Esophagus squamous epithelium (tissue), 5 donors: ENCODE measurements around the gene PRODH. TPM values are rescaled to one million over a fixed set of nuclear protein-coding genes. Genes with fewer than 3 reads are reported as not detected.
A peak's percentile ranks its signal among the peaks of the same experiment; 100 is the strongest.
"Not testable (repeated sequence)": the region's sequence is repeated elsewhere in the genome, so short reads cannot be mapped to it uniquely, and the experiment has no call there.

Experiments
- DNase-seq: peaks from one replicate; lab custom pipeline; 2025; lab: John Stamatoyannopoulos, UW
- H3K27ac ChIP-seq, 4 donors: fragments of 200-600 bp; sonication (generic); one replicate each; pipeline ENCODE4 v1.5.1; 2016 to 2019; ENCODE audit warnings: mild to moderate bottlenecking in 1 of 4
- H3K27me3 ChIP-seq, 4 donors: fragments of 200-600 bp; sonication (generic); 1 replicate in 3 of 4; 2 replicates in 1 of 4; pipeline versions ENCODE4 v1.5.1 to v1.6.0; 2017 to 2021; ENCODE audit warnings: antibody characterized with exemption in 1 of 4
- H3K36me3 ChIP-seq, 3 donors: fragments of 200-600 bp; sonication (generic); one replicate each; pipeline ENCODE4 v1.5.1; 2016 to 2019
- H3K4me1 ChIP-seq, 3 donors: fragments of 200-600 bp; sonication (generic); one replicate each; pipeline ENCODE4 v1.5.1; 2017 to 2019
- H3K4me3 ChIP-seq, 4 donors: fragments of 200-600 bp; sonication (generic); 1 replicate in 3 of 4; 2 replicates in 1 of 4; pipeline ENCODE4 v1.5.1; 2016 to 2019; ENCODE audit warnings: mild to moderate bottlenecking in 2 of 4, moderate library complexity in 1 of 4
- H3K9me3 ChIP-seq, 3 donors: fragments of 200-600 bp; sonication (generic); one replicate each; pipeline ENCODE4 v1.5.1; 2016 to 2019
- CTCF ChIP-seq, 6 experiments: fragments of 450-650 bp in 4 of 6; fragments of 200-600 bp in 2 of 6; sonication (generic) in 2 of 6; IDR thresholded peaks; one replicate each; pipeline ENCODE4 v1.5.1; 2016 to 2019; ENCODE audit warnings: antibody characterized with exemption in 6 of 6, mild to moderate bottlenecking in 4 of 6, moderate library complexity in 4 of 6
- POLR2A ChIP-seq, 4 donors: fragments of 450-650 bp; IDR thresholded peaks; one replicate each; pipeline ENCODE4 v1.6.1; 2017; ENCODE audit warnings: antibody characterized with exemption in 4 of 4, mild to moderate bottlenecking in 4 of 4, moderate library complexity in 3 of 4
- WGBS, 2 donors: methylation state at CpG; one replicate each; pipeline ENCODE4 v1.1.5; 2018; 5-methylcytosine and 5-hydroxymethylcytosine counted together
- intact Hi-C: fragments of 100-400 bp; cut with DNase I; formaldehyde crosslinking; loops from one replicate; pipeline ENCODE4 v1.15.0; 2022
- total RNA-seq, 4 donors: library from RNA; depleted of rRNA; stranded (reverse); fragments of >200 nt; gene quantifications; one replicate each; pipeline ENCODE4 v1.1.0, GENCODE V29; 2016
- donor health status: DM: yes; HTN: yes; CAD: no.

PRODH gene
- total RNA-seq, 4 donors from 2014 or later: 3.0 to 14.7 (median 8.0) TPM

- intact Hi-C loops: no loop called here
- Histone ChIP-seq H3K4me1 (peaks cover 0 to 16% (median 5%) of the 10 kb centered on the region in 3 donors), H3K27me3 (peaks cover 0 to 94% (median 0%) of the 10 kb centered on the region in 4 donors), H3K36me3 (no peaks in the 10 kb centered on the region), H3K4me3 (peak overlapping the region in 2 of 4 donors; percentile 63 to 65), H3K27ac (no peak overlapping the region), H3K9me3 (no peaks in the 10 kb centered on the region)
- DNase-seq: no peak
- TF ChIP-seq POLR2A (IDR thresholded peaks at IDR 0.05) (no peak), CTCF (IDR thresholded peaks at IDR 0.05) (no peak)
- WGBS, 2 donors: 40 to 42% methylated on average over 2 to 3 of the region's 19 CpGs
Measured at GRCh38 chr22:18971321-18971751, 35.2 kb upstream of the PRODH start.

GRCh38 chr22:18970948-18971315 is 34.8 kb upstream of the PRODH start:
- H3K27me3 ChIP-seq: peaks cover 0 to 93% (median 0%) of the 10 kb centered on the region in 4 donors
- H3K27ac ChIP-seq: peak overlapping the region in 2 of 4 donors; percentile 25 to 61
- no peak for TF ChIP-seq POLR2A (IDR thresholded peaks at IDR 0.05)
- TF ChIP-seq CTCF (IDR thresholded peaks at IDR 0.05): no peak
- peaks cover 0 to 16% (median 5%) of the 10 kb centered on the region in 3 donors for H3K4me1 ChIP-seq
- peak overlapping the region; percentile 42 to 65 (median 59) for H3K4me3 ChIP-seq
- intact Hi-C loops: no loop called here
- no CpG with 5 or more reads among the region's 28 CpGs for WGBS, 2 donors
- no peaks in the 10 kb centered on the region for H3K9me3 ChIP-seq
- H3K36me3 ChIP-seq: no peaks in the 10 kb centered on the region
- no peak for DNase-seq

DNA sequence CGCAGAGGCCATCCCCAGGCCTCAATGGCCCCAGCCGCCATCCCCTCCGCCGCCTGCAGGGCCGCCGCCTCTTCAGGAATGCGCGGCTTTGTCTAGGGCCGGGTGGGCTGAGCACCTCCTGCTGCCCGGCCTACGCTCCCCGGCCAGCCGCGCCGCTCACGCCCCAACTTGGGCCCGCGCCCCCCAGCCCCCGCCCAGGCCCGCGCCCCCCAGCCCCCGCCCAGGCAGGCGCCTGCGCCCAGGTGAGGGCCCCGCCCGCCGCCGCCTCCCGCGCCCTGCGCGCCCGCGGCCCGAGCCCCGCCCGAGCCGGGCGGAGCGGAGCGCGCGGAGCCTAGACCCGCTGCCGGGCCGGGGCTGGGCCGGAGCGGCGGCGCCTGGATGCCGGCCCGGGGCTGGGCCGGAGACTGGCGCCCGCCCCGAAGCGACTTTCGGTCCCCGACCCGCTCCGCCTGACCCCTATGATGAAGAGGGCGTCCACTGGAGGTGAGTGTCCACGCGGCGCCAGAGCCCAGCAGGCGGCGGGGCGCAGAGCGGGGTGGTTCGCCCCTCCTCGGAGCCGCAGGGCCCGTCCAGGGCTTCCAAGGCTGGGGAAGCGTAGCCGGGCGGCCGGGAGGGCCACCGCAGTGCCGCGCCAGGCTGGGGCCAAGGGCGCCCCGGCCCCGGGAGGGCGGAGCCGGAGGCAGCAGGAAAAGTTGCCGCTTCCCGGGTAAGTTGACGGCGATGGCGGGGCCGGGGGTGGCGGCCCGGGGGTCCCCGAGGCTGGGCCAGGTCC is 34.3 kb upstream of the PRODH start:
- Histone ChIP-seq H3K36me3 (no peaks in the 10 kb centered on the region), H3K4me1 (peaks cover 0 to 16% (median 5%) of the 10 kb centered on the region in 3 donors), H3K9me3 (no peaks in the 10 kb centered on the region), H3K27me3 (peaks cover 0 to 93% (median 0%) of the 10 kb centered on the region in 4 donors), H3K4me3 (peak overlapping the region; percentile 42 to 65 (median 59)), H3K27ac (peak overlapping the region in 2 of 4 donors; percentile 25 to 61)
- DNase-seq: no peak
- intact Hi-C loops: no loop called here
- WGBS, 2 donors: 0% methylated on average over 3 of the region's 94 CpGs; no CpG with 5 or more reads in 1 of the 2 donors
- TF ChIP-seq CTCF (IDR thresholded peaks at IDR 0.05) (no peak), POLR2A (IDR thresholded peaks at IDR 0.05) (no peak)

DNA sequence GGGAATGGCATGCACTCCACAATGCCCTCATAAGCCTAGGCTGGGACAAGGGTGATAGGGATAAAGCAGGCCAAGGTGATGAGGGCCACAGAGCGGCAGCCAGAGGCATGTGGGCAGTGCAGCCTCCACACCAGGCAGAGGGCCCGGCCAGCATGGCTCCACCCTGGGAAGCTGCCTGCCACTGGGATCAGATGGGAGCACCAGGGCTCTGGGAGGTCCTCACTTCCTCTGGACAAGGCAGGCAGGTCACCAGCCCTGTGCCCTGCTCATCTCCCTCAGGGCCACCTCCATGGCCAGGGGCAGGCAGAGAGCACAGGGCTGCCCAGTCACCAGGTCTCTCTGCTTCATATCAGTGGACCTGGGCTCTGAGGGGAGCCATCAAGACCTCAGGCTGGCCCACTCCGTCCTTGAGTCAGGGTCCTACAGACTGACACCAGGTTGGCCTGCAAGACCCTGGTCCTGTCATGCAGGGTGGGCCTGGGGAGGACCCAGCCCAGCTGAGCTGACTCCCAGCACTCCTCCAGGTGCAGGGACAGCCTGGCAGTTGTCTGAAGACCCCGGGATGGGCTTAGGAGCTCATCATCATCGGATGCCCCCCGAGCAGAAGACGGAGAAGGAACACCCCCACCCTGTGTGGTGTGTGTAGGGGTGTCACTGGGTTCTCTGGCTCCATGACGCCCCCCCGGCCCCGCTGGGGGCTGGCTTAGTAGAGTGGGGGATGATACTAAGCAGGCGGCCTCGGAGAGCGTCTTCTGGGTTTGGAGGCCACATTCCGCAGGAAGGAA is 33.3 kb upstream of the PRODH start:
- H3K27ac ChIP-seq, intact Hi-C loops, H3K36me3 ChIP-seq, H3K9me3 ChIP-seq, DNase-seq: not testable (repeated sequence)
- Histone ChIP-seq H3K27me3 (peaks cover 0 to 86% (median 0%) of the 10 kb centered on the region in 4 donors), H3K4me3 (peak overlapping the region in 1 of 4 donors; percentile 22), H3K4me1 (peaks cover 0 to 16% (median 5%) of the 10 kb centered on the region in 3 donors)
- WGBS, 2 donors: 64 to 69% methylated on average over 5 to 6 of the region's 14 CpGs

- WGBS, 2 donors: 43 to 68% methylated on average over 4 to 10 of the region's 20 CpGs
- intact Hi-C loops: no loop called here
- no peak overlapping the region for H3K27ac ChIP-seq
- no peak for TF ChIP-seq CTCF (IDR thresholded peaks at IDR 0.05)
- TF ChIP-seq POLR2A (IDR thresholded peaks at IDR 0.05): no peak
- no peak overlapping the region for H3K4me3 ChIP-seq
- DNase-seq: no peak
- no peaks in the 10 kb centered on the region for H3K9me3 ChIP-seq
- H3K27me3 ChIP-seq: peaks cover 0 to 74% (median 0%) of the 10 kb centered on the region in 4 donors
- H3K36me3 ChIP-seq: no peaks in the 10 kb centered on the region
- H3K4me1 ChIP-seq: peaks cover 0 to 16% (median 5%) of the 10 kb centered on the region in 3 donors
Measured at GRCh38 chr22:18968011-18968749, 32.1 kb upstream of the PRODH start.

DNA sequence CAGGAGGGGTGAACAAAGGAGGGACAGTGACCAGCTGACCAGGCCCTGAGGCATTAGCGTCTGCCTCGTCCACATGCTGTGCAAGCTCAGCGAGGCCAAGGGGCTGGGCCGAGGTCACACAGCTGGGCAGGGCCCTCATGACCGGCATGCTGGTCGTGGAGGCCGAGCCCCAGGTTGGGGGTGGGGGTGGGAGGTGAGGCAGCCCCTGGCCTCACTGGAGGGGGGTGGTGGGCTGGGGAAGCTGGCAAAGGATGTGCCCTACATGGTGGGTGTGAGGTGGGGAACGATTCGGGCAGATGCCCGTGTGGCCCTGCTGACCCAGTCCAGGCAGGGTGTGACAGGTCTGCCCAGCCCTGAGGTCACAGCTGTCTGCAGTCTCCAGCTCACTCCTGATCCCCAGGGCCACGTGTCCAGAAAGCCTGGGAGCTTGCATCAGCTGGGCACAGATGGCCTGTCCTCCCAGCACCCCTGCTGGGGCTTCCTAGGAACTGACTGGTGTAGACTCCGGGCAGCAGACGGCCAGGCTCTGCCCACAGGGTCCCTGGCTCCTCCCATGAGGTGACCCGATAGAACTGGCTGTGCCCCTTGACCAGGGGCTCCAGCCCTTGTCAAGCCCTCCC is 31.4 kb upstream of the PRODH start:
- Histone ChIP-seq H3K27me3 (peaks cover 0 to 68% (median 0%) of the 10 kb centered on the region in 4 donors), H3K4me1 (peaks cover 0 to 16% (median 5%) of the 10 kb centered on the region in 3 donors)
- H3K9me3 ChIP-seq, DNase-seq, H3K27ac ChIP-seq, H3K4me3 ChIP-seq, intact Hi-C loops, H3K36me3 ChIP-seq: not testable (repeated sequence)
- 48 to 74% methylated on average over 5 of the region's 14 CpGs for WGBS, 2 donors
